H9 (cell line): ENCODE data around the gene IQGAP3. TPM values are rescaled to one million over a fixed set of nuclear protein-coding genes. Genes with fewer than 3 reads are reported as not detected.
A peak's percentile ranks its signal among the peaks of the same experiment; 100 is the strongest.

Source experiments
- DNase-seq: peaks from one replicate; pipeline ENCODE4 v3.0.0-alpha.2; 2017
- H2AFZ ChIP-seq: one replicate; pipeline ENCODE4 v1.6.1; 2013; ENCODE audit warnings: mild to moderate bottlenecking, low read length, control low read depth, moderate library complexity
- H2AK5ac ChIP-seq: 2 replicates; pipeline ENCODE4 v1.6.1; 2013; ENCODE audit warnings: low read length, control low read depth, mixed read lengths; ENCODE audit not compliant: insufficient read length
- H2BK120ac ChIP-seq: one replicate; pipeline ENCODE4 v1.6.1; 2013; ENCODE audit warnings: low read depth, mild to moderate bottlenecking, low read length, control low read depth, inconsistent platforms; ENCODE audit not compliant: poor library complexity, severe bottlenecking
- H2BK12ac ChIP-seq: 2 replicates; pipeline ENCODE4 v1.6.1; 2013; ENCODE audit warnings: low read length, control low read depth, mixed read lengths, low read depth; ENCODE audit not compliant: insufficient read length
- H2BK15ac ChIP-seq: 2 replicates; pipeline ENCODE4 v1.6.1; 2013; ENCODE audit warnings: low read depth, low read length, control low read depth
- H2BK20ac ChIP-seq: one replicate; pipeline ENCODE4 v1.6.1; 2013; ENCODE audit warnings: low read depth, mild to moderate bottlenecking, low read length, control low read depth, inconsistent platforms; ENCODE audit not compliant: poor library complexity, severe bottlenecking
- H2BK5ac ChIP-seq: 2 replicates; pipeline ENCODE4 v1.6.1; 2013; ENCODE audit warnings: low read length, control low read depth, mixed read lengths; ENCODE audit not compliant: insufficient read length
- H3K14ac ChIP-seq: 2 replicates; pipeline ENCODE4 v1.6.1; 2013; ENCODE audit warnings: low read length, control low read depth; ENCODE audit not compliant: insufficient read depth
- H3K18ac ChIP-seq: 2 replicates; pipeline ENCODE4 v1.6.1; 2013; ENCODE audit warnings: low read depth, mild to moderate bottlenecking, mixed read lengths, low read length, control low read depth; ENCODE audit not compliant: insufficient read length
- H3K23ac ChIP-seq: 2 replicates; pipeline ENCODE4 v1.6.1; 2013; ENCODE audit warnings: low read length, control low read depth, mixed read lengths, low read depth; ENCODE audit not compliant: insufficient read length
- H3K23me2 ChIP-seq: 2 replicates; pipeline ENCODE4 v1.6.1; 2013; ENCODE audit warnings: low read depth, mild to moderate bottlenecking, mixed read lengths, low read length, control low read depth; ENCODE audit not compliant: insufficient read length, poor library complexity, severe bottlenecking
- H3K27ac ChIP-seq: 2 replicates; pipeline ENCODE4 v1.5.1; 2013; ENCODE audit warnings: low read length, control low read depth, mixed read lengths, low read depth; ENCODE audit not compliant: insufficient read length
- H3K27me3 ChIP-seq: 2 replicates; pipeline ENCODE4 v1.6.1; 2013; ENCODE audit warnings: low read length, control low read depth, inconsistent platforms; ENCODE audit not compliant: insufficient read depth
- H3K4ac ChIP-seq: 2 replicates; pipeline ENCODE4 v1.6.1; 2013; ENCODE audit warnings: low read depth, mild to moderate bottlenecking, control low read depth, inconsistent platforms, low read length, moderate library complexity
- H3K4me1 ChIP-seq: 2 replicates; pipeline ENCODE4 v1.6.1; 2013; ENCODE audit warnings: low read length, control low read depth, inconsistent platforms; ENCODE audit not compliant: insufficient read depth
- H3K4me2 ChIP-seq: 2 replicates; pipeline ENCODE4 v1.6.1; 2013; ENCODE audit warnings: low read length, control low read depth, mixed read lengths; ENCODE audit not compliant: insufficient read length, insufficient read depth
- H3K56ac ChIP-seq: 2 replicates; pipeline ENCODE4 v1.6.1; 2013; ENCODE audit warnings: low read depth, mild to moderate bottlenecking, mixed read lengths, low read length, control low read depth; ENCODE audit not compliant: insufficient read length
- H3K79me1 ChIP-seq: 2 replicates; pipeline ENCODE4 v1.6.1; 2013; ENCODE audit warnings: low read depth, mild to moderate bottlenecking, moderate library complexity, low read length, control low read depth, inconsistent platforms; ENCODE audit not compliant: insufficient read depth, poor library complexity, severe bottlenecking
- H3K79me2 ChIP-seq: 2 replicates; pipeline ENCODE4 v1.6.1; 2013; ENCODE audit warnings: low read length, control low read depth, inconsistent platforms; ENCODE audit not compliant: insufficient read depth
- H3K9ac ChIP-seq: 2 replicates; pipeline ENCODE4 v1.6.1; 2013; ENCODE audit warnings: low read length, control low read depth, mixed read lengths; ENCODE audit not compliant: insufficient read length; ENCODE audit errors: extremely low read depth
- H3K9me3 ChIP-seq: one replicate; pipeline ENCODE4 v1.6.1; 2013; ENCODE audit warnings: low read depth, low read length, inconsistent platforms; ENCODE audit not compliant: control insufficient read depth
- H3T11ph ChIP-seq: one replicate; pipeline ENCODE4 v1.6.1; 2013; ENCODE audit warnings: mild to moderate bottlenecking, low read length, control low read depth, inconsistent platforms
- H4K20me1 ChIP-seq: one replicate; pipeline ENCODE4 v1.6.1; 2013; ENCODE audit not compliant: control insufficient read depth, insufficient read length, insufficient read depth
- H4K5ac ChIP-seq: 2 replicates; pipeline ENCODE4 v1.6.1; 2013; ENCODE audit warnings: low read depth, mild to moderate bottlenecking, mixed read lengths, low read length, control low read depth; ENCODE audit not compliant: insufficient read length
- H4K8ac ChIP-seq: replicated peaks from 2 replicates; pipeline ENCODE4 v1.6.1; 2013; ENCODE audit warnings: low read length, control low read depth, mixed read lengths, low read depth; ENCODE audit not compliant: insufficient read length
- H4K91ac ChIP-seq: 2 replicates; pipeline ENCODE4 v1.6.1; 2013; ENCODE audit warnings: low read depth, mild to moderate bottlenecking, moderate library complexity, mixed read lengths, low read length, control low read depth; ENCODE audit not compliant: insufficient read length
- H3K27ac Mint-ChIP-seq, 3 experiments: 2 replicates in 2 of 3; 3 replicates in 1 of 3; pipeline ENCODE4 v1.8.0; 2020 to 2021; ENCODE audit warnings: mixed read lengths in 3 of 3, mild to moderate bottlenecking in 1 of 3, moderate library complexity in 1 of 3
- H3K27me3 Mint-ChIP-seq: 2 replicates; pipeline ENCODE4 v1.8.0; 2021; ENCODE audit warnings: low read depth, mild to moderate bottlenecking, moderate library complexity, mixed read lengths
- H3K36me3 Mint-ChIP-seq, 3 experiments: 2 replicates in 2 of 3; 3 replicates in 1 of 3; pipeline ENCODE4 v1.8.0; 2020 to 2021; ENCODE audit warnings: low read depth in 3 of 3, mixed read lengths in 3 of 3; ENCODE audit not compliant: insufficient read depth in 1 of 3
- H3K4me1 Mint-ChIP-seq, 2 experiments: 2 replicates each; pipeline ENCODE4 v1.8.0; 2020; ENCODE audit warnings: mixed read lengths in 2 of 2
- H3K4me3 Mint-ChIP-seq, 2 experiments: 2 replicates in 1 of 2; 3 replicates in 1 of 2; pipeline ENCODE4 v1.8.0; 2020 to 2021; ENCODE audit warnings: mild to moderate bottlenecking in 2 of 2, mixed read lengths in 2 of 2, moderate library complexity in 1 of 2
- H3K9me3 Mint-ChIP-seq, 2 experiments: 2 replicates in 1 of 2; 3 replicates in 1 of 2; pipeline ENCODE4 v1.8.0; 2020; ENCODE audit warnings: mild to moderate bottlenecking in 2 of 2, mixed read lengths in 2 of 2, moderate library complexity in 1 of 2
- WGBS: extraction: QIAGEN DNeasy Blood & Tissue Kit; methylation state at CpG from one replicate; pipeline ENCODE4 v1.1.7; 2013; ENCODE audit warnings: missing lambda C conversion rate, low lambda C conversion rate, mixed read lengths; ENCODE audit not compliant: insufficient read length; ENCODE audit errors: extremely low coverage; 5-methylcytosine and 5-hydroxymethylcytosine counted together
- total RNA-seq: library from RNA; stranded (reverse); gene quantifications from 2 replicates; pipeline ENCODE4 v1.2.1, GENCODE V29; 2021
- TF ChIP-seq, protein P1 (sequence below): fragments of 200-600 bp; sonication (generic); conservative IDR thresholded peaks from 3 replicates; pipeline ENCODE4 v1.8.0; 2021; ENCODE audit warnings: antibody characterized with exemption, mild to moderate bottlenecking

IQGAP3 gene
- total RNA-seq, 1 experiment from 2014 or later = 24.5 TPM

DNA sequence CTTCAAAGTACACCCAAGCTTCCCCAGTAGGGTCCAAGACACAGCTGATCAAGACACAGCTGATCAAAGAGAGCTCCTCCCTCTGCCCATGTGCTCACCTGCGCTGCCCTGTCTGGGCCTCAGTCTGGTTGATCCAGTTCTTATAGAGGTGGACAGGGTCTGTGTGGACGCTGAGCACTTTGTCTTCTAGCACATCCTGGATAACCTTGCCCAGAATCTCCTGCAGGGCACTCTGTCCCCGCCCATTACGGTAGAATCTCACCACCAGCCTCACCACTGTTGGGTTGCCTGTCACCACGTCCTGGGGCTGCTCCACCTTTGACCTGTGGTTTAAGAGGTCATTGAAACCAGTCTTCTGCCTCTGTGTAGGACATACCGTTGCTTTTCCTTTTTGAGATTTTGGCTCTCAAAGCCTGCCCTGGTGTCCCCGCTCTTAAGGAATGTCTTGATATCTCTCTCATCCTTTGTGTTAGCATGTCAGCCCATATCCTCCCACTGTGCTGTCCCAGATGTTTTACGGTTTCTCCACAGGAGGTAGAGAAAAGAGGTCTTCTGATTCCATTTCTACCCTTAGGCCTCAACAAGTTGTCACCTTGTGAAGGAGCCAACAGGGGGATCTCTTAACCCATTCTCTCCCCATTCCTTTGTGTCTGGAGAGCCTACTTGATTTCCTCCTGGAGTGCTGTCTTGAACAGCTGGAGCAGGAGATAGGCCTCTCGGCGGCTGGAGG lies 33.5 kb downstream of the IQGAP3 start:
- Histone ChIP-seq H3K79me2 (no peaks in the 10 kb centered on the region), H3K4me2 (no peak overlapping the region), H2BK120ac (no peak overlapping the region), H3K9me3 (no peaks in the 10 kb centered on the region), H3K4me1 (no peaks in the 10 kb centered on the region), H3K4ac (no peak overlapping the region), H4K91ac (no peak overlapping the region), H3K23me2 (no peaks in the 10 kb centered on the region), H3K23ac (no peak overlapping the region), H4K8ac (no peak overlapping the region), H3K79me1 (no peaks in the 10 kb centered on the region), H2BK12ac (no peak overlapping the region), H2AFZ (no peak overlapping the region), H2BK20ac (no peak overlapping the region), H2BK15ac (no peak overlapping the region), H3T11ph (no peak overlapping the region), H2BK5ac (no peak overlapping the region), H3K9ac (no peak overlapping the region), H3K14ac (no peak overlapping the region), H3K27ac (no peak overlapping the region), H3K56ac (no peak overlapping the region), H3K18ac (no peak overlapping the region), H4K5ac (no peak overlapping the region), H2AK5ac (no peak overlapping the region), H4K20me1 (no peaks in the 10 kb centered on the region), H3K27me3 (no peaks in the 10 kb centered on the region)
- peaks cover 20 to 73% (median 70%) of the 10 kb centered on the region in 3 experiments for H3K36me3 Mint-ChIP-seq
- DNase-seq = no peak
- H3K4me3 Mint-ChIP-seq = no peak overlapping the region
- H3K4me1 Mint-ChIP-seq = peaks cover 3 to 9% of the 10 kb centered on the region in 2 experiments; a peak in 2 of 4 replicates
- peak overlapping the region in 1 of 3 experiments; percentile 54; a peak in 2 of 7 replicates for H3K27ac Mint-ChIP-seq
- no peaks in the 10 kb centered on the region for H3K27me3 Mint-ChIP-seq
- TF ChIP-seq, protein P1, sequence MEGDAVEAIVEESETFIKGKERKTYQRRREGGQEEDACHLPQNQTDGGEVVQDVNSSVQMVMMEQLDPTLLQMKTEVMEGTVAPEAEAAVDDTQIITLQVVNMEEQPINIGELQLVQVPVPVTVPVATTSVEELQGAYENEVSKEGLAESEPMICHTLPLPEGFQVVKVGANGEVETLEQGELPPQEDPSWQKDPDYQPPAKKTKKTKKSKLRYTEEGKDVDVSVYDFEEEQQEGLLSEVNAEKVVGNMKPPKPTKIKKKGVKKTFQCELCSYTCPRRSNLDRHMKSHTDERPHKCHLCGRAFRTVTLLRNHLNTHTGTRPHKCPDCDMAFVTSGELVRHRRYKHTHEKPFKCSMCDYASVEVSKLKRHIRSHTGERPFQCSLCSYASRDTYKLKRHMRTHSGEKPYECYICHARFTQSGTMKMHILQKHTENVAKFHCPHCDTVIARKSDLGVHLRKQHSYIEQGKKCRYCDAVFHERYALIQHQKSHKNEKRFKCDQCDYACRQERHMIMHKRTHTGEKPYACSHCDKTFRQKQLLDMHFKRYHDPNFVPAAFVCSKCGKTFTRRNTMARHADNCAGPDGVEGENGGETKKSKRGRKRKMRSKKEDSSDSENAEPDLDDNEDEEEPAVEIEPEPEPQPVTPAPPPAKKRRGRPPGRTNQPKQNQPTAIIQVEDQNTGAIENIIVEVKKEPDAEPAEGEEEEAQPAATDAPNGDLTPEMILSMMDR = no peak
- WGBS = no CpG with 5 or more reads among the region's 10 CpGs
- no peaks in the 10 kb centered on the region for H3K9me3 Mint-ChIP-seq
